Cardiac septum (tissue), 1 donor: ENCODE data around the gene TH. TPM values are rescaled to one million over a fixed set of nuclear protein-coding genes. Genes with fewer than 3 reads are reported as not detected.
A peak's percentile ranks its signal among the peaks of the same experiment; 100 is the strongest.
"Not testable (repeated sequence)": the region's sequence is repeated elsewhere in the genome, so short reads cannot be mapped to it uniquely, and the experiment has no call there.

Experiments used
- DNase-seq: peaks from one replicate; pipeline ENCODE4 v3.0.0-alpha.2; 2020; ENCODE audit warnings: low spot score
- intact Hi-C: fragments of 100-400 bp; cut with DNase I; formaldehyde crosslinking; loops from one replicate; pipeline ENCODE4 v1.14.0; 2022
- total RNA-seq: library from RNA; stranded (reverse); fragmentation: NEBNext Ultra II Directional; extraction: Animal tissue kit (Norgen Biotek cat#: 25700); gene quantifications from one replicate; pipeline ENCODE4 v1.2.1, GENCODE V29; 2021
- donor health status: DM: no; HTN: no; CAD: no.

Gene TH
- total RNA-seq, 1 donor from 2014 or later, result not detected

DNA sequence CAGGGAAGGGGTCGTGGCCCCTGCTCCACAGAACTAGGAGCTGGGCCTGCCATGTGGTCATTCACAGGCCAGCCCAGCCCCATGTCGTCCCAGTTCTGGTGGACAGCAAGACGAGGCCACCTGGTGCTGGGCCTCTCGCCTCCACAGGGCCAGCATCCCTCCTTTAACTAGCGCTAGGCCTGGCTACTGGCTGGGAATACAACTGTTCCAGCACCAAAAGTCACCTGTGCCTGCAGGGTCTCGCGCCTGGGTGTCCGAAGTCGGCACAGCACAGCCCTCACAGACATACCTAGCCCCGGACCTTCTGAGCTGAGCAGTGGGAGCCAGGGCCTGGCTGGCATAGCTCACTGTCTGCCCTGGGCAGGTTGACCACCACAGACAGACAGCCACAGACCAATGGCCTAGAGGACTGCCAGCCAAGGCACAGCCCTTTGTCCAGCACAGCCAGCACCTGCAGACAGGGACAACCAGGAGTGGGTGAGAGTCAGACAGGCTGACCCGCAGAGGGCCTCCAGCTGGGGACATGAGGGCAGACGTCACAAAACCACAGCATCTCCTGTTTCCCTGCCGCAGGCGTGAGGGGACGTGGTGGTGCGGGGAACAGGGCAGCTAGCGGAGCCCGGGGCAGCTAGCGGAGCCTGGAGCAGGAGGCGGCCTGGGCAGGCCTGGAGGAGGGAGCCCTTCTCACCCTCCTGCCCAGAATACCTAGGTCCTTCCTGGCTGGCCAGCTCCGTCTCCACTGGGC lies 27.2 kb upstream of the TH start:
- no peak for DNase-seq
- intact Hi-C loops, result loop anchor here (5.0 to 10.0 kb wide), 2 partner anchors 329 to 696 kb away; no protein-coding TSS in a partner anchor

DNA sequence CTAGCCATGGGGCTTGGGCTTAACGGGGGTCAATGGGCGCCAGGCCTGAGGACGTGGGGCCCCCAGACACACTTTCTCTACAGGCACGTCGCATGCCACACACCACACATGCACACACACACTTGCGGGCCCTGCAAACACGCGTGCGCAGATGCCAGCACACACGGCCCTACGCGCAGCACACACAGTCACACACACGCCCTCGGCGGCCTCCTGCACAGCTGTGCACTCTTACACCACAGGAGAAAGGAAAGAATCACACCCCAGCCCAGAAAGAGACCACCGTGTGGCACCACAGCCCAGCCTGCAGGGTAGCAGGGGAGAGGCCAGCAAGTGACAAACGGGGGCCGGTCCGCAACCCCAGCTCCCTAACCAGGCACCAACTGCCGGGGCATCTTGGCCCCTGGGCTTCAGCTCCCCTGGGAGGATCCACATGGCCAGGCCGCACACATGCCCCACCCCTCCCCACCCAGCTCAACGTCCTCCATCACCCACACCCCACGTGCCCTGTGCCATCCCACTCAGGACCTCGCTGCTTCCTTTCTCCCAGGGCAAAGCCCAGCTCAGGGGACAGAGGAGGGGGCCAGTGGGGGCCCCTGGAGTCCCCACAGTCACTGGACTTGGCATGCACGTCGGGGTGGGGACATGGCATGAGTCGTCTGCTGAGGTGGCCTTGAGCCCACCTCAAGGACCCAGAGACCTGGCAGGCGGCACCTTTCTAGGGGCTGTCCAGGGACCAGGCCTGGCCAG lies 26.3 kb upstream of the TH start:
- DNase-seq, result no peak
- intact Hi-C loops, result loop anchor here (1.0 to 10.0 kb wide), 4 partner anchors 101 to 697 kb away; no protein-coding TSS in a partner anchor

DNA sequence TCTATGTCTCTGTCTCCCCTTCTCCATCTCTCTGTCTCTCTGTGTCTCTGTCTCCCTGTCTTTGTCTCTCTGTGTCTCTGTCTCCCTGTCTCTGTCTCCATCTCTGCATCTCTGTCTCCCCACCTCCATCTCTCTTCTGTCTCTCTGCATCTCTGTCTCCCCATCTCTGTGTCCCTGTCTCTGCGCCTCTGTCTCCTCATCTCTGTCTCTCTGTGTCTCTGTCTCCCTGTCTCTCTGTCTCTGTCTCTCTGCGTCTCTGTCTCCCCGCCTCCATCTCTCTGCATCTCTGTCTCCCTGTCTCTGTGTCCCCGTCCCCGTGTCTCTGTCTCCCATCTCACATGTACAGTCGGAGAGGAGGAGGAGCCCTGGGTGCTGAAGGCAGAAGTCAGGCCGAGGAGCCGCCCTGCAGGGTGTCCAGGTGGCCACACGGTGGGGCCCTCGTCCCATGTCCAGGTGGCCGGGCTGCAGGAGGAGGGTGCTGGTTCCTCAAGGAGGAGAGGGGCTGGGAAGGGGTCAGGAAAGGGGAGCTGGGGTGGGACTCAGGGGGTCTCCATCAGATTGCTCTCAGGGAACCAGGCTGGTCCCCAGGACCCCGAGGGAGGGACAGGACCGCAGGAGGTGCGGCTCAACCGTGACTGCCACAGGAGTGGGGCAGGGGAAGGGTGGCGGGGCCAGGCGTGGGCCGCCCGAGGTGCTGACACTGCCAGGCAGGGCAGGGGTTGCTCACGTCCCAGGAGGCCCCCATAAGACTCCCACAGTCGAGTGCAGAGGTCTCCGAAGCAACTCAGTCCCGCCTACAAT lies 25.6 kb upstream of the TH start:
- peak; percentile 92 for DNase-seq
- intact Hi-C loops, result loop anchor here (1.0 to 10.0 kb wide), 4 partner anchors 102 to 698 kb away; no protein-coding TSS in a partner anchor

DNA sequence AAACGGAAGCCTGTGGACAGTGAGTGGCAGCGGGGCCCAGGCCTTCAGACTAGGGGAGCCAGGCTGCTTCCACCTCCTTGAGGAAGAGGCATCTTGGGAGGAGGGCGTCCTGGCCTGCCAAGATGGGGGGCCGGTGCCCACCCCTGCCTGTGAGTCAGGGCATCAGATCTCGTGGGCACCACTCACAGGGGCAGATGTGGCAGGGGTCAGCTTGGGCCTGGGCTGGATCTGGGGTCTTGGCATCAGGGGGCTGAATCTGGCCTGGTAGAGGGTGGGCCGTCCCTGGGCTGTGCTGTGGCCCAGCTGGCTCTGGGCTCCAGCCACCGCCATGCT lies 24.1 kb upstream of the TH start:
- intact Hi-C loops, result loop anchor here (5.0 to 10.0 kb wide), 2 partner anchors 332 to 699 kb away; no protein-coding TSS in a partner anchor
- no peak for DNase-seq

DNA sequence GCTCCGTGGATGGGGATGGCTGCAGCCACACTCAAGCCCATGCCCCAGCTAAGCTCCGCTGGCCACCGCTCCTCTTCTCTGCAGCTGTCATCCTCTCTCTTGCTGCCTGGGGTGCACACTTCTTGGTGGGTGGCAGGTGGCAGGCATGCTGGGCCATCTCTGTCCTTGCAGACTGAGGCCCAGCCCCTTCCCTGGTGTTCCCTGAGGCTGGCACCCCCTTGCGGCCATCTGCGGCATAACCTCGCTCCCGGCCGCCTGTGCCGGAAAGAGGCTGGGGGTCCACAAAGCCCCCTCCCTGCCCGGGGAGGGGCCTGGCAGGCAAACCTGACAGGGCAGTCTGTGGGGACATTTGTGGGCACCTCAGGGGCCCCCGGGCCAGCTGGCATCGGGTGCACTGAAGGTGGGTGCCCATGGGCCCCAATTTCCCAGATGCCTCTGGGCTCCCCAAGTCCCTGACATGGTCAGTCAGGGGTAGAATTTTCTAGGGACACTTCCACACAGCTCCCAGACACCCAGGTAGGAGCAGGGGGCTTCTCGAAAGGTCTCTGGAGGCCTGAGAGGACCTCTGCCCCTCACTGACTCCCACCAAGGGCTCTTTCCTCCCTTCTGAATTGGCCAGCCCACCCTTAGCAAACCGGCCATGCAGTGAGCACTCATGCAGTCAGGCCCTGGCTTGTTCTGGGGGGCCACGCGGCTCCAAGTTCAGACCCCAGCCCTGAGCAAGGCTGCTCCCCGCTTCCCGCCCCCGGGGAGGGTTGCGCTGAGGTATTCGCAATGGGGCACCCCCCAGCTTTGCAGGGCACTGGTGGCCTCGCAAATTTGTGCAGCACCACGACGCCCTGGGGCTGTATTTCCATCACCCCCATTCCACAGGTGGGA lies 23.5 kb upstream of the TH start:
- DNase-seq, result no peak

DNA sequence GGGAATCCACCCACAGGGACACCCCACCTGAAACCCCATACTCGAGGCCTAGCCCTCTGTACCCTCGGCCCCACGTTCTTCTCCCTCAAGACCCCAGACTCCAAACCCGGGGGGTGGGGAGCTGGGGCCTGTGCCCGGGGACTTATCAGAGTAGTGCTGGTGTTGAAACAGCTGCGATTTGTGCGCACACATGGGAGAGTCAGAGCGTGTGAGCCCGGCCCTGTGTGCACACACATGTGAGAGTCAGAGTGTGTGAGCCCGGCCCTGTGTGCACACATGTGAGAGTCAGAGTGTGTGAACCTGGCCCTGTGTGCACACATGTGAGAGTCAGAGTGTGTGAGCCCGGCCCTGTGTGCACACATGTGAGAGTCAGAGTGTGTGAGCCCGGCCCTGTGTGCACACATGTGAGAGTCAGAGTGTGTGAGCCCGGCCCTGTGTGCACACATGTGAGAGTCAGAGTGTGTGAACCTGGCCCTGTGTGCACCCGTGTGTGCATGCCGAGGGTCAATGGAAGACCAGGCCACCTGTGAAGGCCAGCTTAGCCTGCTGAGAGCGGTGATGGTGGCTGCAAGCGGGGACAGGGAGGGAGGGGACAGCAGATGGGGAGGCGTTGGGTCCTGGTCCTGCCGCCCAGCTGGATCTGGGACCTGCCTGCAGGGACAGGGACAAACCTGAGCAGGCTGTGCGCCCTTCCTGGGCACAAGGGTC lies 22.4 kb upstream of the TH start:
- not testable (repeated sequence) for DNase-seq
- intact Hi-C loops, result loop anchor here (10.0 kb wide), 1 partner anchor 701 kb away; no protein-coding TSS in a partner anchor

More for the DNA sequence above, 23.5 kb upstream of the TH start:
- intact Hi-C loops, result loop anchor here (5.0 to 10.0 kb wide), 2 partner anchors 332 to 700 kb away; no protein-coding TSS in a partner anchor

DNA sequence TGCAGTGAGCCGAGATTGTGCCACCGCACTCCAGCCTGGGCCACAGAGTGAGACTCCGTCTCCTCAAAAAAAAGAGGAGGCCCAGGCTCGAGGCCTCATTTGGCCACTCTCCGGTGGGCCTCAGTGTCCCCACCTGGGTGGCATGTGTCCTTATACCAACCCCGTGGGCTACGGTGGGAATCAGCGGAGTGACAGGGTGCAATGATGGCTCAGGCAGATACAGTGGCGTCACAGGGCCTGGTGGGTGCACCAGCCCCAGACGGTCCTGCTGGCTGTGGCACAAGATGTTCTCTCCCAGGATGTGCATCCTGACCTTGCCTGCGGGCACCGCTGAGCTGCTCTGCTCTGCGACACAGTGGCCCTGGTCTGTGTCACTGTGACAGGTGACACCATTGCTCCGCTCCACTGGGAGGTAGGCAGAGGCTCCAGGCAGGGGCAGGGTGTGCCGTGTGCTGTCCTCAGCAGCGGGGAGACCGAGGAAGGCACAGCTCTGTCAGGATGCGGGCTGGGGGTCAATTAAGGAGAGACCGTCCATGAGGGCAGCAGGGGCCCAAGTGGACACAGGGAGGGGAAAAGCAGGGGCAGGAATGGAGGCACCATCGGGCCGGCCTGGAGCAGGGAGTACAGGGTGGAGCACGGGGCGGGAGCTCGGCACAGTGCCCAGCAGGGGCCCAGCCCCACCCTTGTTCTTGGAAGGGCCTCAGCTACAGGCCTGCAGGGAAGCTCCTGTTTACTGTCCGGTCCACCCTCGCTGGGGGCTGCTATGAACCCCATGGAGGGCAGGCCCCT lies 21.7 kb upstream of the TH start:
- intact Hi-C loops, result loop anchor here (10.0 kb wide), 1 partner anchor 702 kb away; no protein-coding TSS in a partner anchor
- no peak for DNase-seq

DNA sequence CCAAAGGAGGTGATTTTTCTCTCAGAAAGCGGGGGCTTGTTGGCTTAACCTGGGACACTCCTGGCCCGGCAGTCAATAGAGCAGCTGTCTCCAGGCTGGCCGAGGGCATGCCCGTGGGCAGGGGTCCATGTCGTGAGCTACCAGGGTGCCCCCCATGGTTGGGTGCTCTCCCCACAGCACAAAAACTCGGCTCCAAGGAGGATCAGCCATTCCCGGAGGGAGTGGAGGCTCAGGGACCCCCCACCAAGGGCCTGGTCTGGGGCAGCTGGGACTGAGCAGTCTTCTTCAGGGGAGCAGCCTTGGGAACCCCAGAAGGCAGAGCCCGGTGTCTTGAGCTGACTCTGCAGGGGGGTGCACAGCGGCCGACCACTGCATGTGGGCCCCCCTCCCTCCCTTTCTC lies 20.8 kb upstream of the TH start:
- no peak for DNase-seq
- intact Hi-C loops, result loop anchor here (10.0 kb wide), 1 partner anchor 702 kb away; no protein-coding TSS in a partner anchor

DNA sequence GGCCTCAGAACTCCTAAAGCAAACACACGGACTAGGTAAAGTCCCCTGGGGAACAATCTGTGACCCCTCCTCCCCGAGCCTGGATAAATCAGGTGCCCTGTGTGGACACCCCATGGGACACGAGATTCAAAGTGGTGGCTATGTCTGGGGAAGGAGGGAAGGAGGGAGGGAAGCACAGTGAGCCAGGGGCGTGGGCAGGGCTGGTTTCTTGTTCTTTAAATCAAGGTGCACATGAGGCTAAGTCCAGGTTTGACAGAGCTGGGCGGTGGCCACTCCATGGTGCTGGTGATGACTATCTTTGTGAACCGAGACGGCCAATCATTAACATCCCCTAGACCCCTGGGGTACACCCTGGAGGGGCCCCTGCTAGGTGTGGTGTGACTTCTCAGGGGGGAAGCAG lies 20.3 kb upstream of the TH start:
- intact Hi-C loops, result loop anchor here (10.0 kb wide), 1 partner anchor 703 kb away; no protein-coding TSS in a partner anchor
- DNase-seq, result no peak

DNA sequence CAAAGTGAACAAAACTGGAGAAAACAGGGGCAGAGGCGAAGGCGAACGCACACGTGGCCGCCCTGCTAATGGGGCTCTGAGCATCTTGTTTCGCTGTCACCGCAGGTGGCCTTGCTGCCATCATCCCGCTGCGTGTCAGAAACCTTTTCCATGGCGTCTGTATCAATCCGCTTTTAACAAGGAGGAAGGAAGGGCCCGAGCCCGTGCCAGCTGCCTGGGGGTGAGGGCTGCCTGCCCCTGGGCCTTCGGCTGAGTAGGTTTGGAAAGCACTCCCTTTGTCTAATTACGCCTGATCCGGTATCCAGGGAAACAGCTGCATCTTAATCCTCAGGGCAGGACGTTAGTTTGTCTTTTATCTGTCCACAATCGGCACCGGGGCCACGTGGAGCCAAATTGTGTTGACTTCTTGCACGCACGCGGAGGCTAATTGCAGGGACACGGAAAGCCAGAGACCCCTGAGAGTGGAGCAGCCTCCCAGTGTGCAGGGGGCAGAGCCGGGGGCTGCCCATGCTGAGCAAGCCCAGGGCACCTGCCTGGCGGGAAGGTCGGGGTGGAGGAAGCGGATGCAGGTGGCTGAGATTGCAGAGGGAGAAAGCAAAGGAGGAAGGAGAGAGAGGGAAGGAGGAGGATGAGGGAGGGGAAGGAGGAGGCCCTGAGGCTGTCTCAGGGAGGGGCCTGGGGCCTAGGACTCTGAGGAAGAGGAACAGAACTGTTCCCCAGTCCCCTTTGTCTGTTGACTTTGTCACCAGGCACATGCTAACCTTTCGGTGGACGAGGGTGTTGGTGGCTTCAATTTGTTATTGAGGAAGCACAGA lies 19.2 kb upstream of the TH start:
- intact Hi-C loops, result loop anchor here (10.0 kb wide), 1 partner anchor 704 kb away; no protein-coding TSS in a partner anchor
- no peak for DNase-seq

DNA sequence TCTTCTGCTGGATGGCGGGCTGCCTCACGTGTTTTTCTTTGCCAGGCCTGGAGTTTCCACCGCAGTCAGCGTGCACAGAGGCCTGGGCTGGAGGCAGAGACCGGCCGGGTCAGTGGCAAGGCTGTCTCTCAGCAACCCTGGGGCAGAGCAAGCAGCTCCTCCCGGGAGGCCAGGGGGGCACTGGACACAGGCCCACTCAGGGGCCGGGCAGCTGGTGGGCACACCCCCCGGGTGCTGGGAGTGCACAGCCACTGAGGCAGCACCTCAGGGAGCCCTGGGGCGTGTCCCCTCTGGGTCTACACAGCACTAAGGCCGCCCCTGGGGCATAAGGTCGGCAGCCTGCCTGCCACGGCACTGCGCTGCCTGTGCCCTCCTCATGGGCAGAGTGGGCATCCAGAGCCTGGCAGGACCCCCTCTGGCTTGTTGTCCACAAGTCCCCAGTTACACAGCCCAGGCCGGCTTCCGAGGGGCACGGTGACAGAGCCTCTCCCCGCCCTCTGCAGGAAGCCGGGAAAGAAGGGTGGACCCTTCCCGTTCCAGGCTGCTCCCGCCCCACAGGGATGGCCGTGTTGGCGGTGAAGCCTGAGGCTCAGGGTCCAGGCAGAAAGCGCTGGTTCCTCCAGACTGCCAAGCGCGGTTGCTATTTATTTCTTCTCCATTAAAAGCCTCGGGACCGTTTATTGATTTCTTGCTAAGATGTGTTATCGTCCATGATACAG lies 18.5 kb upstream of the TH start:
- intact Hi-C loops, result loop anchor here (10.0 kb wide), 1 partner anchor 705 kb away; no protein-coding TSS in a partner anchor
- DNase-seq, result no peak

DNA sequence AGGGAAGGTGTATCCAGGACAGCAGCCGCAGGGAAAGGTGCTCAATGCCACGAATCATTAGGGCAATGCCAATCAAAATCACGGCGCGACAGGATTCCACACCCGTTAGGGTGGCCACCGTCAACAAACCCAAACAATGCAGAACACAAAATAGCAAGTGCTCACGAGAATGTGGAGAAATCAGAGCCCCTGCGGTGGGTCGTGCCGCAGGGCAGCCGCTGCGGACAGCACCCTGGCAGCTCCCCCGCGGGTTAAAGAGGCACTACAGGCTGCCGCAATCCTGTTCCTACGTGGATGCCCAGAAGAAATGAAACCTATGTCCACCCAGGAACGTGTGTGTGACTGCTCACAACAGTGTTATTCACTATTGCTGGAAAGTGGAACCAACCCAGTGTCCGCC lies 17.1 kb upstream of the TH start:
- intact Hi-C loops, result no loop called here
- DNase-seq, result no peak

DNA sequence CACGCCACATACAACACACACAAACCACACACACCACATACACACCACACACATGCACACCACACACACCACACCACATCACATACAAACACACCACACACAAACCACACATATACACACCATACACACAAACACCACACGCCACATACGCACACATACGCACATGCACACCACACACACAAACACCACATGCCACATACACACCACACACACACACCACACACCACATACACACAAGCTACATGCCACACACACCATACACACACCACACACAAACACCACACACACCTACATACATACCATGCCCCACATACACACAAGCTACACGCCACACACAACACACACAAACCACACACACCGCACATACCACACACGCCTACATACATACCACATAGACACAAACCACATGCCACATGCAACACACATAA lies 15.7 kb upstream of the TH start:
- intact Hi-C loops, result loop anchor here (2.0 kb wide), 1 partner anchor 234 kb away; no protein-coding TSS in a partner anchor
- DNase-seq, result no peak

DNA sequence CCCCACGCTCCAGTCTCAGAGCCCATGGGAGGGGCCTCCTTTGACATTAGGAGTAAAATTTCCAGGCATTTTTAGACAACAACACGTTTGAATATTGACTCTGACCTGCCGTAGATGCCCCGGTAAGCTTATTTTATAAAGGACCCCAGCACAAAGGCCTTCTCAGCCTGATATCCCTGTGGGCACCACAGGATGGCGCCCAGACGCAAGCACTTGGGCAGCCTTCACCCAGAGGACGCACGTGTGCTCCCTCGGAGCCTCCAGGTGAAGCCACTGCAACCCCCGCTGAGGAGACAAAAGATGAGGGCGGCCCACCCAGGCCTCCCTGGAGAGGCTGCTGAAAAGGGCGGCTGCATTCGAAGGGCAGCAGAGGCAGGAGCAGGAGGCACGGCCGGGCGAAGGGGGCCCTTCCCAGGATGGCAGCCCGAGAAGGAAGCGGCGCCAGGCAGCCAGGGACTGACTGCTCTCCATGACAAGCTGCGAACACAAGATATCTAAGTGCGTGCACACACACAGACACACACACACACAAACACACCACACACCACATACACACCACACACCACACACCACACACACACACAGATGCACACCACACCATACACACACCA lies 15.2 kb upstream of the TH start:
- intact Hi-C loops, result loop anchor here (2.0 kb wide), 1 partner anchor 234 kb away; no protein-coding TSS in a partner anchor
- no peak for DNase-seq
